Lower leg skin (tissue), 4 donors: Measurements from ENCODE around the gene LRP1B. TPM values are rescaled to one million over a fixed set of nuclear protein-coding genes. Genes with fewer than 3 reads are reported as not detected.

Experiments used
- DNase-seq, 2 donors: peaks; one replicate each; pipeline ENCODE4 v3.0.0-alpha.2; 2019; ENCODE audit warnings: low spot score in 2 of 2
- H3K4me3 ChIP-seq: fragments of 200-600 bp; sonication (generic); 2 replicates; pipeline ENCODE4 v1.5.1; 2017; ENCODE audit warnings: mild to moderate bottlenecking, low read depth; ENCODE audit not compliant: poor library complexity, severe bottlenecking
- POLR2A ChIP-seq, 2 donors: fragments of 450-650 bp; IDR thresholded peaks; one replicate each; pipeline ENCODE4 v1.6.1; 2016 to 2017; ENCODE audit warnings: antibody characterized with exemption in 2 of 2, mild to moderate bottlenecking in 1 of 2, moderate library complexity in 1 of 2
- WGBS, 2 donors: methylation state at CpG; one replicate each; pipeline ENCODE4 v1.1.5; 2018; 5-methylcytosine and 5-hydroxymethylcytosine counted together
- intact Hi-C: fragments of 100-400 bp; cut with DNase I; formaldehyde crosslinking; loops from one replicate; pipeline ENCODE4 v1.15.0; 2023; ENCODE audit warnings: low total_unique reads
- total RNA-seq, 4 donors: library from RNA; depleted of rRNA; stranded (reverse); fragments of >200 nt; gene quantifications; one replicate each; pipeline ENCODE4 v1.1.0, GENCODE V29; 2016
- TF ChIP-seq, protein P1 (sequence below), 3 donors: fragments of 450-650 bp; IDR thresholded peaks; one replicate each; pipeline ENCODE4 v1.5.1; 2016; ENCODE audit warnings: antibody characterized with exemption in 3 of 3, mild to moderate bottlenecking in 3 of 3, moderate library complexity in 2 of 3

LRP1B gene
- total RNA-seq, 4 donors from 2014 or later = 0.80 to 1.6 (median 1.0) TPM

DNA sequence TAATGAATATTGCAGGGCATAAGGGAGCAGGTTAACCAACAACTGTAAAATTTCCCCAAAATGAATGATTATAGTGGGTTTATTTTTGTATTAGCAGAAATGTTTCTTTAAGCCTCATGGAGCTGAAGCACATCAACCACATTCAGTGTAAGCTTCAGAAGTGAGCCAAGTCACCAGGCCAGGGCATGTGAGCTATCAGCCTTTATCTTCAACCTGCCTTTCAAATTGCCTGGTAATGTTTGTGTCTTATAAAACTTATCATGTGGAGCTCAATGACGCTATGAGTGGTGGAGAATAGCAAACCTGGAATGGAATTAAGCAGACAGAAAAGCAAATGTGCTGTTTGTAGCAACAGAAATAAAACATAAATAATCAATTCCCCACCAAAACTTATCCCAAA lies 1068.4 kb downstream of the LRP1B start:
- no peak overlapping the region for H3K4me3 ChIP-seq
- intact Hi-C loops = no loop called here
- TF ChIP-seq, protein P1, sequence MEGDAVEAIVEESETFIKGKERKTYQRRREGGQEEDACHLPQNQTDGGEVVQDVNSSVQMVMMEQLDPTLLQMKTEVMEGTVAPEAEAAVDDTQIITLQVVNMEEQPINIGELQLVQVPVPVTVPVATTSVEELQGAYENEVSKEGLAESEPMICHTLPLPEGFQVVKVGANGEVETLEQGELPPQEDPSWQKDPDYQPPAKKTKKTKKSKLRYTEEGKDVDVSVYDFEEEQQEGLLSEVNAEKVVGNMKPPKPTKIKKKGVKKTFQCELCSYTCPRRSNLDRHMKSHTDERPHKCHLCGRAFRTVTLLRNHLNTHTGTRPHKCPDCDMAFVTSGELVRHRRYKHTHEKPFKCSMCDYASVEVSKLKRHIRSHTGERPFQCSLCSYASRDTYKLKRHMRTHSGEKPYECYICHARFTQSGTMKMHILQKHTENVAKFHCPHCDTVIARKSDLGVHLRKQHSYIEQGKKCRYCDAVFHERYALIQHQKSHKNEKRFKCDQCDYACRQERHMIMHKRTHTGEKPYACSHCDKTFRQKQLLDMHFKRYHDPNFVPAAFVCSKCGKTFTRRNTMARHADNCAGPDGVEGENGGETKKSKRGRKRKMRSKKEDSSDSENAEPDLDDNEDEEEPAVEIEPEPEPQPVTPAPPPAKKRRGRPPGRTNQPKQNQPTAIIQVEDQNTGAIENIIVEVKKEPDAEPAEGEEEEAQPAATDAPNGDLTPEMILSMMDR (IDR thresholded peaks at IDR 0.05) = no peak
- TF ChIP-seq POLR2A (IDR thresholded peaks at IDR 0.05) = no peak
- no peak for DNase-seq
- WGBS, 2 donors = 59 to 77% methylated on average over 1 of the region's 1 CpG

DNA sequence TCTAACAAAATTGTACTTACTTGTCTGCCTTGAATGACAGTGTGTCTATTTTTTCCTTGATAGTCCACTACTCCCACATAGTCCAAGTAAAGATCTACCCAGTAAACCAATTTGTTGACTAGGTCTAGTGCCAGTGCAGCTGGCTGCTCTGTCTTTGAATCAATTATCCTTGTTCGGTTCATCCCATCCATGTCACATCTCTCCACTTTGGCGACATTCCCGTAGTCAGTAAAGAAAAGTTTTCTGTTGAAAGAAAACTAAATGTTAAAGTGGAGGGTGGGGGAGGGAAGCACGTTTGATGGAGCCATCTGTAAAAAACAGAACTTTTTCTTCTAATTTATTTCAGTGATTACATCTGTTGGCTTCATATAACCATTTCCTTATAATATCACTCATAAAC lies 1068.8 kb downstream of the LRP1B start:
- intact Hi-C loops = no loop called here
- H3K4me3 ChIP-seq = no peak overlapping the region
- 77 to 79% methylated on average over 4 of the region's 4 CpGs for WGBS, 2 donors
- TF ChIP-seq, protein P1 (IDR thresholded peaks at IDR 0.05) = no peak
- TF ChIP-seq POLR2A (IDR thresholded peaks at IDR 0.05) = no peak
- no peak for DNase-seq

DNA sequence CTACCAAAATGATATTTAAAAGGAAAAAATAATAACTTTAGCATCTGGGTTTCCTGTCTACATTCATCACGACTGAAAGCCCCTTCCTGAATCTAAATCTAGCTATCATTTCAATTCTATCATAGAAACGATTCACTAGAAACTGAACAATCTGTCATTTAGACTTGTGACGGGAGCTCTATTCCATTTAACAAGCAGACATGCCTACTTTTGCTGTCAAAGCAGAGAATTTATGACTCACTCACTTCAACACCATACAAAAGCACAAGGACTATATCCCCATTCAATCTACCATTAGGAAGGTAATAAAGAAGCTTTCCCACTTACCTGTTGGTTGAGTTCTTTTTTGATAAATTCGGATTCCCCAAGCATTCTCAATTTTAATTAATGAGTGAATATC lies 1072.3 kb downstream of the LRP1B start:
- TF ChIP-seq, protein P1 (IDR thresholded peaks at IDR 0.05) = no peak
- TF ChIP-seq POLR2A (IDR thresholded peaks at IDR 0.05) = no peak
- WGBS, 2 donors = 46 to 49% methylated on average over 4 of the region's 4 CpGs
- intact Hi-C loops = no loop called here
- no peak for DNase-seq
- H3K4me3 ChIP-seq = no peak overlapping the region

DNA sequence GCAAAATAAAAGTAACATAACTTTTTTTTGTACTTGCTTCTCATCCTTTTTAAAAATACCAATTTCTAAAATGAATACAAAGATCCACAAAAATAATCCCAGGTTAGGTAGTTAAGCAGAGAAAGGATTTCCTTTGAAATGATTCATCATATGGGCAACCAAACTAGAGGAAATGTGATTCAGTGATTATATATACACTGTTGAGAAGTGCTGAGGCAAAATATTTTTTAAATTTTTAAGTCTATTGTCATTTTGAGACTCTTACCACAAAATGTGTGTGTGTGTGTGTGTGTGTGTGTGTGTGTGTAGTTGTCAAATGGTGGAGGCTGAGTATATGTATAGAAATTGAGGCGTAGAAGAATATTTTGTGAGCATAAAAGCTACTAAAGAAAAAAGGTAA lies 1075.3 kb downstream of the LRP1B start:
- 94 to 95% methylated on average over 1 of the region's 1 CpG for WGBS, 2 donors
- DNase-seq = no peak
- TF ChIP-seq POLR2A (IDR thresholded peaks at IDR 0.05) = no peak
- TF ChIP-seq, protein P1 (IDR thresholded peaks at IDR 0.05) = no peak
- no peak overlapping the region for H3K4me3 ChIP-seq
- intact Hi-C loops = no loop called here

DNA sequence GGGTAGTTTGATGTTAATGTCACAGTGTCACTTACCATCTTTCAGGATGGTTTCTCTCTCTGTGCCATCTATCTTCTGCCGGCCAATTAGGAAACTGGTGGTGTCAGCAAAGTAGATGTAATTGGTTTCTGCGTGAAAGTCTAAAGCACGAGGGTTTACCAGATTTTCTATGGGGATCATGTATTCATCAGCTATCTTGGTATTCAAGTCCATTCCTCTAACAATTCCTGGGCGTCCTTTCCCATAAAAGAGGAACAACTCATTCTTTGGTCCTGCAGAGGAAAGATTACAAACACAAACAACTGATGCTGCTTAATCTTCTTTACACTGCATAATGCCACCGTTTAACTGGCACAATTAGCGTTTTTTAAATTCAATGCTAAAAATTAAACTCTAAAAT lies 1081.9 kb downstream of the LRP1B start:
- no peak for DNase-seq
- intact Hi-C loops = no loop called here
- TF ChIP-seq, protein P1 (IDR thresholded peaks at IDR 0.05) = no peak
- TF ChIP-seq POLR2A (IDR thresholded peaks at IDR 0.05) = no peak
- 87 to 94% methylated on average over 6 of the region's 6 CpGs for WGBS, 2 donors
- H3K4me3 ChIP-seq = no peak overlapping the region

DNA sequence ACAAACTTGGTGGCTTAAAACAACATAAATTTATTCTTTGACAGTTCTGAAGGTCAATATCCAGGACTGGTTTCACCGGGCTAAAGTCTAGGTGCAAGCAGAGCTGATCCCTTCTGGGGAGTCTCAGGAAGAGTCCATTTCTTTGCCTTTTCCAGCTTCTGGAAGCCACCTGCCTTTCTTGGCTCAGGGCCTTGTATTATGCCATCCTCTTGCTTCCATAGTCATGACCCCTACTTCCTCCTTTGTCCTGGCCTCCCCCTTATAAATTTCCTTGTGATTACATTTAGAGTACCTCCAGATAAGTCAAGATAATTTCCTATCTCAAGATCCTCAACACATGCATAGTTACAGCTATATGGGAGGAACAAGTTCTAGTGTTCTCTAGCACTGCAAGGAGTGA lies 1089.5 kb downstream of the LRP1B start:
- WGBS, 2 donors = 63 to 75% methylated on average over 1 of the region's 1 CpG
- intact Hi-C loops = no loop called here
- DNase-seq = no peak
- TF ChIP-seq, protein P1 (IDR thresholded peaks at IDR 0.05) = no peak
- no peak for TF ChIP-seq POLR2A (IDR thresholded peaks at IDR 0.05)
- no peak overlapping the region for H3K4me3 ChIP-seq
